HG02973 (cell line): ENCODE data around the gene TEX48.
A peak's percentile ranks its signal among the peaks of the same experiment; 100 is the strongest.

Experiments
- ATAC-seq: cut with Tn5 transposase; IDR thresholded peaks from one replicate; pipeline ENCODE4 v1.9.1; 2021; ENCODE audit warnings: moderate library complexity; ENCODE audit not compliant: unreplicated experiment

Gene TEX48

DNA sequence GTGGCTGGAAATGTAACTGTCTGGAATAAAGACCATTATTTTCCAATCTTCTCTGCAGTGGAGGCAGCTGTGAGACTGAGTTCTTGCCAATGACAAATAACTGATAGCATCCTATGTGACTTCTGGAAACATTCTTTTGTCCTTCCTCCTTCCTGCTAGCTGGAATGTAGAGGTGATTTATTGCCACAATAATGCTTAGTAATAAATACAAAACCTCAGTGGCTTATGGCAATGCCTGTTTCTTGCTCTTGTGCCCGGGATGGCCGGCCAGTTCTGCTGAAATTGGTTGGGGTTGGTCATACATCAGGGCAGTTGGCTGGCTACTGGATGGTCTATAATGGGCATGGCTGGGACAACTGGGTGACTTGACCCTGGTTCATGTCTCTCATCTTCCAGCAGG, 12.2 kb upstream of the TEX48 start:
- no peak for ATAC-seq

- ATAC-seq: no peak
Measured at GRCh38 chr9:114693248-114693855, 11.4 kb upstream of the TEX48 start.

DNA sequence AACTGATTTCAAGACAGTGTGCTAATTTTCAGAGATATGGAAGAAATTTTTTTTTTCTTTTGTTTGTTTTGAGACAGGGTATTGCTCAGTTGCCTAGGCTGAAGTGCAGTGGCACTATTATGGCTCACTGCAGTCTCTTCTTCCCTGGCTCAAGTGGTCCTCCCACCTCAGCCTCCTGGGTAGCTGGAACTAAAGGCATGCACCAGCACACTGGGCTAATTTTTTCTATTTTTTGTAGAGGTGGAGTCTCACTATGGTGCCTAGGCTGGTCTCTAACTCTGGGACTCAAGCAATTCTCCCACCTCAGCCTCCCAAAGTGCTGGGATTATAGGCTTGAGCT, 9.9 kb upstream of the TEX48 start:
- no peak for ATAC-seq

GRCh38 chr9:114691046-114691955, 9.3 kb upstream of the TEX48 start:
- peak; percentile 45 for ATAC-seq

DNA sequence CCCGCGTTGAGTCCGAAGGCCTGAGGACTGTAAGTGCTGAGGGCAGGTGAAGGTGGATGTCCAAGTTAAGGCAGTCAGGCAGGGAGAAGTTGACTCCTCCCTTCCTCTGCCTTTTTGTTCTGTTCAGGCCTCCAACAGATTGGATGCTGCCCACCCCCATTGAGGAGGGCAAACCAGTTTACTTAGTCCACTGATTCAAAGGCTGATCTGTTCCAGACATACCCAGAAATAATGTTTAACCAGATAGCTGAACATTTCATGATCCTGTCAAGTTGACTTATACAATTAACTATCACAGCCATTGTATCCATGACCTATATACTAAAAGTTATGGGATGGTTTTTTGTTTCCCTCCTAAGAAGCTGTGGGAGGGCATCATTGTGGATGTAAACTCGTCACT, 8.3 kb upstream of the TEX48 start:
- ATAC-seq: no peak

- no peak for ATAC-seq
Measured at GRCh38 chr9:114689813-114690212, 7.8 kb upstream of the TEX48 start.

DNA sequence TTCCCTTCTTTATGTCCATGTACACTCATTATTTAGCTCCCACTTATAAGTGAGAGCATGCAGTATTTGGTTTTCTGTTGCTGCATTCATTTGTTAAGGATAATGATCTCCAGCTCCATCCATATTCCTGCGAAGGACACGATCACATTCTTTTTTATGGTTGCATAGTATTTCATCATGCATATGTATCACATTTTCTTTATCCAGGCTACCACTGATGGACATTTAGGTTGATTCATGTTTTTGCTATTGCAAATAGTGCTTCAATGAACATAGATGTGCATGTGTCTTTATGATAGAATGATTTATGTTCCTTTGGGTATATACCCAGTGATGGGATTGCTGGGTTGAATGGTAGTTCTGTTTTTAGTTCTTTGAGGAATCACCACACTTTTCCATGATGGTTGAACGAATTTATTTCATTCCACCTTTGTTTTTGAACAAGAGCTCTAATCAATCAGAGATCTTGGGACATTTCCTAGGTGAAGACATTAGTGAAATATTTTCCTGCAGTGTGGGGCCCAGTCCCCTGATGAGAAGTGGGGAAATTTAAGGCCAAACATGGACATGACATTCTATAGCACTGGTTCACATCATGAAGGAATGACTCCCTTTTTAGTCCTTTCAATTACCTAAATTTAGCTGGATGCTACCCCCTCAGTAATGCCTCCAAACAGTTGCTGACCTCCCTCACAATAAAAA, 7.1 kb upstream of the TEX48 start:
- no peak for ATAC-seq

GRCh38 chr9:114688379-114688778, 6.4 kb upstream of the TEX48 start:
- no peak for ATAC-seq

GRCh38 chr9:114687034-114687433, 5.0 kb upstream of the TEX48 start:
- ATAC-seq: no peak

DNA sequence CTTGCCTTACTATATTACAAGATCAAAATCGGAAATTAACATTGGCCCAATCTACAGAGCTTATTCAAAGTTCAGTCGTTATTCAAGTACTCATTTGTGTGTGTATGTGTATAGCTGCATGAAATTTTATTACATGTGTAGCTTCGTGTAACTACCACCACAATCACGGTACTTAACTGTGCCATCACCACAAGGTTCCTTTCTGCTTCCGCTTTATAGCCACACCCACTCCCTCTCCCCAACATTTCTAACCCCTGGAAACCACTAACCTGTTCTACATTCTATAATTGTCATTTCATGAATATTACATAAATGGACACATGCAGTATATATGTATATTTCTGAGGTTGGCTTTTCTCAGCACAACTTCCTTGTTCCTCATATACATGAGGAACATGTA, 4.0 kb upstream of the TEX48 start:
- no peak for ATAC-seq

DNA sequence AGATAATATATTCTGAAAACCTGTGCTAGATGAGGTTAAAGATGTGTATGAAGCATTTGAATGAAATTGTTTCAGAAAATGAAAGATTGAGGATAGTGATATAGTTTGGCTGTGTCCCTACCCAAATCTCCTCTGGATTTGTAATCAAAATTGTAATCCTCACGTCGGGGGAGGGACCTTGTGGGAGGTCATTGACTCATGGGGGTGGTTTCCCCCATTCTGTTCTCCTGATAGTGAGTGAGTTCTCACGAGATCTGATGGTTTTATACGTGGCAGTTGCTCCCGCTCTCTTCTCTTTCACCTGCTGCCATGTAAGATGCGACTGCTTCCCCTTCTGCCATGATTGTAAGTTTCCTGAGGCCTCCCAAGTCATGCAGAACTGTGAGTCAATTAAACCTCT, 2.0 kb upstream of the TEX48 start:
- ATAC-seq: no peak

GRCh38 chr9:114682846-114683245, 854 bp upstream of the TEX48 start:
- ATAC-seq: no peak

DNA sequence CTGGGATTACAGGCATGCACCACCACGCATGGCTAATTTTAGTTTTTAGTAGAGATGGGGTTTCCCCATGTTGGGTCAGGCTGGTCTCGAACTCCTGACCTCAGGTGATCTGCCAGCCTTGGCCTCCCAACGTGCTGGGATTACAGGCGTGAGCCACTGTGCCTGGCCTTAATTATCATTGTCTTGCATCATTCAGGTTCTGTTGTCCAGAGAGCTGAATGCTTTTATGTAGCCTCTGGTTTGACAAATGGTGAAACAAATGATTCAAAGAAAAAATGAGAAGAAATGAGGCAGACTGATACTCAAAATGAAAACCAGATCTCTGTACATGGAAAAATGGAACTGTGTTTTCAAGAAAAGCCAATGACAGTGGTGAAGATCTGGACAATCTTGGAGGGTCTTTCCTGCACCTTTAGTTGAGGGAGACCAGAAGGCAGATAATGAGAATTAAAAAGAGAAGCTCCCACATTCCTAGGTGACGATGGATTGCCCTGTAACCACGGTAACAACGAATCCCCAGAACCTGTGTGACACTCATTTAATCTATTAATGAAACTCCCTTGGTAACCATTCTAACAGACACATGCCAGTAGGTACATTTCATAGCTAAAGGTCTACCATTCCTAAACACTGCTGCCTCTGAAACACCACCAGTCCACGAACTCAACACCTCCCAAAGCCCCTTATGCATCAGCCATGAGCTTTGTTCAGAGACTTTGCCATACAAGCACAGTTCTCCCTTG, 1.6 kb downstream of the TEX48 start:
- ATAC-seq: no peak

GRCh38 chr9:114678795-114679194, 3.2 kb downstream of the TEX48 start:
- ATAC-seq: no peak

GRCh38 chr9:114678130-114678529, 3.9 kb downstream of the TEX48 start:
- no peak for ATAC-seq

DNA sequence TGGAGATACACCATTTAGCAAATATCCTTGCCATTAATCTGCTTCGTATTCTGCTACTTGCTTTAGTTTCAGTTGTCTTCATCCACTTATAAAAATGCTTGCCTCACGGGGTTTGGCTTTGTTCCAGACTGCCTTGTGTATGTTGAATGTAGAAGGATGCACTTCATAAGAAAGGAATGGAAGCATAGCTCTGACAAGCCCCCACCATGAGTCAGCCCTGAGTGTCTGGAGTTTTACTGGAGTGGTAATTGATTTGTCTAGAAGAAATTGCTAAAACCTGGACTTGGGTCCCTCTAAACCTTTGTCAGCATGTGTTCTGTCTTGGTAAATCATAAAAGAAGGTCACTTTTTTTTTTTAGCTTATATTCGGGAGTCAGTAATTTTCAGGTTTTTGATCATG, 4.6 kb downstream of the TEX48 start:
- ATAC-seq: no peak

DNA sequence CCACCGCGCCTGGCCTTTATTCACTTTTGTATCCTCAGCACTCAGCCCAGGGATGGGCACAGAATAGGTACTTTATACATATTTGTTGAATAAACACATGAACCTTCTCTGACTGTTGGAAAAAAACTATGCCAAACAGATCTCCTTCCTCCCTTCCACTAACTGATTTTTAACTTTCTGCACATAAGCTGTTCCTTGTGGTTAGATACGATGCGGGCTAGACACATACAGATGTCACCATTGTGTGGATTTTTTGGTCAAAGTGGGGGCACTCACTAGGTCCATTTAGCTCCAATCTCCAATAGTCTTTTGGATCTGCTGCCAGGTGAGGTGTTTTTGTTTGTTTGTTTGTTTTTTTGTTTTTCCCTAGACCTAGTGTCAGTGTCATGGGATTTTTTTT, 5.1 kb downstream of the TEX48 start:
- ATAC-seq: no peak

- ATAC-seq: no peak
Measured at GRCh38 chr9:114674798-114675540, 7.0 kb downstream of the TEX48 start.

- no peak for ATAC-seq
Measured at GRCh38 chr9:114674076-114674797, 7.8 kb downstream of the TEX48 start.

DNA sequence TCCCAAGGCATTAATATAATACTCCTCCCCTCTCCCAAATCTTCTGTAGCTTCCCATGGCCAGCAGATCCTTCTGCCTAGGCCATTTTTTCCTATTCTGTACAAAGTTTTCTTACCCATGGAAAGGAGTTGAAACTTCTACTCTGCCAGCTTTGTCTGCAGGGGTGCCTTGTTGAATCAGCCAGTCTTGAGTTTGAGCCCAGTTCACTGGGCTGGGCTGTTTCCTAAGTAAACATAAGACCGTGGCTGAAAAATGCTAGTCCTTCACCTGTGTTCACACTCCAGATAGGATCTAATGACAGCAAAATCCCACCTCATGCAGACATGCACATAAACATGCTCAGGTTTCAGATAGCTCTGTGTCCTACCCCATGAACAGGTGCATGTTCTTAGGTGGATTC, 10.4 kb downstream of the TEX48 start:
- ATAC-seq: no peak
